DMS53 (cell line): ENCODE measurements around the gene KANK4.
A peak's percentile ranks its signal among the peaks of the same experiment; 100 is the strongest.

Source experiments
- DNase-seq: peaks from one replicate; lab custom pipeline; 2025; lab: John Stamatoyannopoulos, UW

KANK4 gene

DNA sequence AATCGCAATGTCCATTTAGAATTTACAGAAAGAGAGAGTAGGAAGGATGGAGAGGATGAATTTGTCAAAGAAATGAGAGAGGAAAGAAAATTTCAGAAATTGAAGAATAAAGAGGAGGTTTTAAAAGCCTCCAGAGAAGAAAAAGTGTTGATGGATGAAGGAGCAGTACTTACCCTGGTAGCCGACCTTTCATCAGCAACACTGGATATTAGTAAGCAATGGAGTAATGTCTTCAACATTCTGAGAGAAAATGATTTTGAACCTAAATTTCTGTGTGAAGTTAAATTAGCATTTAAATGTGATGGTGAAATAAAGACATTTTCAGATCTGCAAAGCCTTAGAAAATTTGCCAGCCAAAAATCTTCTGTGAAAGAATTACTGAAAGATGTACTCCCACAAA, 112.0 kb downstream of the KANK4 start:
- DNase-seq = peak; percentile 22

DNA sequence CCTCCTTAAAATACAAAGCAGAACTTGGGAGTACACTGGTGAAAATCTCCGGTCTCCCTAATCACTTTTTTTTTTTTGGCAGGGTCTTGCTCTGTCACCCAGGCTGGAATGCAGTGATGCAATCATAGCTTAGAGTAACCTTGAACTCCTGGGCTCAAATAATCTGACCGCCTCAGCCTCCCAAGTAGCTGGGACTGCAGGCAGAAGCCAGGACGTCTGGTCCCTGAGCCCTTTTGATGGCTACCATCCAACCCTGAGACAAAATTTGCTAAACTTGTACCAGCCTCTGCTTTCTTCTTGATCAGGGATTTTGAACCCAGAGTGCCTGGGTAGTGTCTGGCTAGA, 120.5 kb downstream of the KANK4 start:
- DNase-seq = no peak

DNA sequence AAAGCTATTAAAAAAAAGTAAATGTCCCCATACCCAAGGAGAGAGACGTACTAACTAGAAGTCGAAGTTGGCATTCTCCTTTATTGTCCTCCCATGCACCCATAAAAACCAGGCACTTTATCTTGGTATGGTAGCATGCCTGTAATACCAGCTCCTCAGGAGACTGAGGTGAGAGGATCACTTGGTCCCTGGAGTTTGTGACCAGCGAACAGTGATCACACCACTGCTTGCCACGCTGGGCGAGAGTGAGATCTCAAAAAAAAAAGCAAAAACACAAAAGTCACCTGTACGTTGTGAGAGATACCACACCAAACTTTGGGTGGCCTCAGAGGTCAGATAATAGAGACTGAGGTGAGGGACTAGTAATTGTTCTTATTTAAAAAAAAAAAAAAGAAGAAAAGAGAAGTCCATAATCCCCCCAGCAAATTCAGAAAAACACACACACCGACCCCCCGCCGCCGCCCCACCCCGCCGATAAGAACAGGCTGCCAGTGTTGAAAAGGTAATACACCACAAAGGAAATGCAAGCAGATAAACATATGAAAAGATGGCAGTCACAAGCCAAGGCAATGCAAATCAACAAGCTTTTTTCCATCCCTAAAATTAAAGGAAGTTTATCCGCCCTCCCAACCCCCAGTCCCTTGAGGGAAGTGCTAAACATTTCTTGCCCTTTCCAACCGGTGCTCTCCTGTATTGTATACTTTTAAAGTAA, 121.0 kb downstream of the KANK4 start:
- no peak for DNase-seq

DNA sequence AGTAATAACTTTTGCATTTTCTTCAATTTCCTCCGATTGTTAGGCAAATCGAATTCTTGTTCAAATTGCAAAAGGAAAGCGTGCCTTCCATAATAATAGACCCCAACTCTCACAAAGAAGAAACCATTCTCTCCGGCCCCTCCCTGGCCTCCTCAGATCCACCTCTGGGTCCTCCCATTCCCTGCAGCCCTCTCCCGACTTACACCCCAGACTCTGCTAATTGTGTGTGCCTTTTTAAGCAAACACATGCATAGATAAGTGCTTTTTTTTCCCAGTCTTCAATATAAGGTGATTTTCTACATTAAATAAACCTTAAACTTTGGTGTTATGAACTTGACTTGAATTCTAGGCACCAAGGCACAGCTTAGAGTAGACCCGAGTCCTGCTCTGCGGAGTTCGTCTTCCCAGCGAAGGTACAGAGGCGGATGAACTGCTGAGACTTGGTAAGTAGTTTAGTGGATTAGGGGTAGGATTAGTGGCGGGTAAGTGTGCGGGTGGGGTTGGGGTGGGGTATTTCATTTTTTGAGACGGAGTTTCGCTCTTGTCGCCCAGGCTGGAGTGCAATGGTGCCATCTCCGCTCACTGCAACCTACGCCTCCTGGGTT, 123.0 kb downstream of the KANK4 start:
- DNase-seq = no peak

DNA sequence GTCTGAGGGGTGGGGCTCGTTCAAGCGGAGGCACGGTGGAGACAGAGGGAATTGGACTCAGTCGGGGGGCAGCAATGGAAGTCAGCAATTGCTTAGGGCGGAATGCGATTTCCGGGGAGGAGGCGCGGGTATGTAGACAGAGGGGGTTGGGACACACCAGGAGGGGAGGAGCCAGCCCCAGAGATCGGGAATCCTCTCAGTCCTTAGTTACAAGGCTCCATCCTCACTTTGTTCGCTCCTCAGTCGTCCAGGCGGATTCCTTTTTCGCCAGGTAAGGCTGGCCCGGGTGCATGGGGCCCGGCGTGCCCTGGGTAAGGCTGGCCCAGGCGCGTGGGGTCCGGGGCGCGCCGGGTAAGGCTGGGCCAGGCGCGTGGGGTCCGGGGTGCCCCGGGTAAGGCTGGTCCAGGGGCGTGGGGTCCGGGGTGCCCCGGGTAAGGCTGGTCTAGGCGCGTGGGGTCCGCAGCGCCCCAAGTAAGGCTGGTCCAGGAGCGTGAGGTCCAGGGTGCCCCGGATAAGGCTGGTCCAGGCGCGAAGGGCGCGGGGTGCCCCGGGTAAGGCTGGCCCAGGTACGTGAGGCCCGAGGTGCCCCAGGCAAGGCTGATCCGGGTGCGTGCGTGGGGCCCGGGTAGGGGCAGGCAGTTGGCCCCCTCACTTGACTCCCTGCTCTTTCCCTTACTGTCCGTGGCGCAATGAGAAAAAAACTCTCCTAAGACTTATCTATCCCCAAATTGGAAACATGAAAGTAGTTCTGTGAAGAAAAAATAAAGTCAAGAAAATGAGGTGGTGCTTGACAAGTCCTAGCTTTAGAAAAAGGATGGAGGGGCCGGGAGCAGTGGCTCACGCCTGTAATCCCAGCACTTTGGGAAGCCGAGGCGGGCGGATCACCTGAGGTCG, 124.3 kb downstream of the KANK4 start, which contains the start of gene L1TD1:
L1TD1 (plus strand) TSS at position 199 of the 894 bp plus-strand sequence. CDS start 11,780 bp downstream, outside the sequence.
- DNase-seq = no peak

DNA sequence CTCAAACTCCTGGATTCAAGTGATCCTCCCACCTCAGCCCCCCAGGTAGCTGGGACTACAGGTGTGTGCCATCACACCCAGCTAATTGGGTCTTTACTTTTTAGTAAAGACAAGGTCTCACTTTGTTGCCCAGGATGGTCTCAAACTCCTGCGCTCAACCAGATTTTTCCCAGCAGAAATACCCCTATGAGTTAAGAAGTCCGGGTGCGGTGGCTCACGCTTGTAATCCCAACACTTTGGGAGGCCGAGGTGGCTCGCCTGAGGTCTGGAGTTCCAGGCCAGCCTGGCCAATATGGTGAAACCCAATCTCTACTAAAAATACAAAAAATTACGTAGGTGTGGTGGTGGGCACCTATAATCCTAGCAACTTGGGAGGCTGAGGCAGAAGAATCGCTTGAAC, 131.1 kb downstream of the KANK4 start:
- DNase-seq = no peak

GRCh38 chr1:62187548-62187947, 131.7 kb downstream of the KANK4 start:
- no peak for DNase-seq
